ENCODE results near the gene PAK4. TPM values are rescaled to one million over a fixed set of nuclear protein-coding genes. Genes with fewer than 3 reads are reported as not detected.

The PAK4 gene
- polyA plus RNA-seq, 1 donor (not counting 4 experiments of a cell fraction or from before 2014, with no cell fraction given), result 11.2 TPM

- H3K9me3 ChIP-seq (ENCODE audit: control insufficient read depth, low read depth, low read length), result no peaks in the 10 kb centered on the region
Measured at GRCh38 chr19:39152066-39152465, 26.5 kb downstream of the PAK4 start.

GRCh38 chr19:39154100-39154628 lies 28.6 kb downstream of the PAK4 start:
- Histone ChIP-seq H3K36me3 (ENCODE audit: control insufficient read depth in 2 of 2, extremely low read depth in 1 of 2, insufficient read depth in 2 of 2, low read length in 2 of 2) (no peaks in the 10 kb centered on the region), H3K4me1 (ENCODE audit: control insufficient read depth, extremely low read depth, insufficient read depth, low read length) (peaks cover 32% of the 10 kb centered on the region), H3K9me1 (ENCODE audit: control insufficient read depth, extremely low read depth, insufficient read depth, low read length) (peaks cover 4% of the 10 kb centered on the region), H3K9ac (ENCODE audit: control insufficient read depth, extremely low read depth, insufficient read depth, low read length) (peak overlapping the region; percentile 4), H3K27ac (ENCODE audit: control insufficient read depth, insufficient read depth, low read length) (peak overlapping the region; percentile 34), H4K20me1 (ENCODE audit: control insufficient read depth, extremely low read depth, insufficient read depth, low read length) (no peaks in the 10 kb centered on the region), H3K9me3 (ENCODE audit: control insufficient read depth, low read depth, low read length) (no peaks in the 10 kb centered on the region), H3K27me3 (ENCODE audit: control insufficient read depth, extremely low read depth, insufficient read depth, low read length) (no peaks in the 10 kb centered on the region), H2AFZ (ENCODE audit: control insufficient read depth, low read length) (no peak overlapping the region), H3K4me3 (ENCODE audit: control insufficient read depth in 2 of 3, extremely low read depth in 1 of 3, insufficient read depth in 2 of 3, low read depth in 1 of 3, low read length in 3 of 3) (no peak overlapping the region), H3K79me2 (ENCODE audit: control insufficient read depth, insufficient read depth, low read length) (peaks cover 63% of the 10 kb centered on the region), H3K4me2 (ENCODE audit: control insufficient read depth, extremely low read depth, insufficient read depth, low read depth, low read length) (peak overlapping the region; percentile 37)
- no peak for FAIRE-seq
- no peak for DNase-seq (ENCODE audit: low read depth, low spot score)
- TF ChIP-seq, protein P1, sequence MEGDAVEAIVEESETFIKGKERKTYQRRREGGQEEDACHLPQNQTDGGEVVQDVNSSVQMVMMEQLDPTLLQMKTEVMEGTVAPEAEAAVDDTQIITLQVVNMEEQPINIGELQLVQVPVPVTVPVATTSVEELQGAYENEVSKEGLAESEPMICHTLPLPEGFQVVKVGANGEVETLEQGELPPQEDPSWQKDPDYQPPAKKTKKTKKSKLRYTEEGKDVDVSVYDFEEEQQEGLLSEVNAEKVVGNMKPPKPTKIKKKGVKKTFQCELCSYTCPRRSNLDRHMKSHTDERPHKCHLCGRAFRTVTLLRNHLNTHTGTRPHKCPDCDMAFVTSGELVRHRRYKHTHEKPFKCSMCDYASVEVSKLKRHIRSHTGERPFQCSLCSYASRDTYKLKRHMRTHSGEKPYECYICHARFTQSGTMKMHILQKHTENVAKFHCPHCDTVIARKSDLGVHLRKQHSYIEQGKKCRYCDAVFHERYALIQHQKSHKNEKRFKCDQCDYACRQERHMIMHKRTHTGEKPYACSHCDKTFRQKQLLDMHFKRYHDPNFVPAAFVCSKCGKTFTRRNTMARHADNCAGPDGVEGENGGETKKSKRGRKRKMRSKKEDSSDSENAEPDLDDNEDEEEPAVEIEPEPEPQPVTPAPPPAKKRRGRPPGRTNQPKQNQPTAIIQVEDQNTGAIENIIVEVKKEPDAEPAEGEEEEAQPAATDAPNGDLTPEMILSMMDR (optimal IDR thresholded peaks at IDR 0.05 in 1 of 3, IDR thresholded peaks at IDR 0.05 in 1 of 3, conservative IDR thresholded peaks at IDR 0.05 in 1 of 3; ENCODE audit: extremely low read depth in 1 of 3, insufficient read depth in 2 of 3, low read length in 3 of 3), result no peak
- TF ChIP-seq EZH2 (IDR thresholded peaks at IDR 0.05; ENCODE audit: low read length), result no peak
- dilution Hi-C loops (cut with MboI; ENCODE audit: extremely low pct_ligation_motif_present, low sequenced_read_pairs), result no loop called here

More at GRCh38 chr19:39152066-39152465, 26.5 kb downstream of the PAK4 start:
- H3K79me2 ChIP-seq (ENCODE audit: control insufficient read depth, insufficient read depth, low read length), result peaks cover 56% of the 10 kb centered on the region
- no peak overlapping the region for H3K4me2 ChIP-seq (ENCODE audit: control insufficient read depth, extremely low read depth, insufficient read depth, low read depth, low read length)
- no peak overlapping the region for H3K9ac ChIP-seq (ENCODE audit: control insufficient read depth, extremely low read depth, insufficient read depth, low read length)
- H4K20me1 ChIP-seq (ENCODE audit: control insufficient read depth, extremely low read depth, insufficient read depth, low read length), result no peaks in the 10 kb centered on the region
- TF ChIP-seq, protein P1 (optimal IDR thresholded peaks at IDR 0.05 in 1 of 3, IDR thresholded peaks at IDR 0.05 in 1 of 3, conservative IDR thresholded peaks at IDR 0.05 in 1 of 3; ENCODE audit: extremely low read depth in 1 of 3, insufficient read depth in 2 of 3, low read length in 3 of 3), result no peak
- TF ChIP-seq EZH2 (IDR thresholded peaks at IDR 0.05; ENCODE audit: low read length), result no peak
- no peaks in the 10 kb centered on the region for H3K36me3 ChIP-seq (ENCODE audit: control insufficient read depth in 2 of 2, extremely low read depth in 1 of 2, insufficient read depth in 2 of 2, low read length in 2 of 2)
- H3K4me1 ChIP-seq (ENCODE audit: control insufficient read depth, extremely low read depth, insufficient read depth, low read length), result peaks cover 32% of the 10 kb centered on the region
- FAIRE-seq (no peak), DNase-seq (ENCODE audit: low read depth, low spot score) (no peak)
- H3K4me3 ChIP-seq (ENCODE audit: control insufficient read depth in 2 of 3, extremely low read depth in 1 of 3, insufficient read depth in 2 of 3, low read depth in 1 of 3, low read length in 3 of 3), result no peak overlapping the region
- dilution Hi-C loops (cut with MboI; ENCODE audit: extremely low pct_ligation_motif_present, low sequenced_read_pairs), result no loop called here
- H3K9me1 ChIP-seq (ENCODE audit: control insufficient read depth, extremely low read depth, insufficient read depth, low read length), result peaks cover 4% of the 10 kb centered on the region
- H3K27ac ChIP-seq (ENCODE audit: control insufficient read depth, insufficient read depth, low read length), result no peak overlapping the region
- no peaks in the 10 kb centered on the region for H3K27me3 ChIP-seq (ENCODE audit: control insufficient read depth, extremely low read depth, insufficient read depth, low read length)
- no peak overlapping the region for H2AFZ ChIP-seq (ENCODE audit: control insufficient read depth, low read length)
